HPDE6-E6E7 (cell line): ENCODE data around the gene GPC6.
"Not testable (repeated sequence)": the region's sequence is repeated elsewhere in the genome, so short reads cannot be mapped to it uniquely, and the experiment has no call there.

Source experiments
- DNase-seq: peaks from one replicate; pipeline ENCODE4 v3.0.0; 2011; ENCODE audit warnings: missing footprints; ENCODE audit errors: extremely low spot score

GPC6 gene

GRCh38 chr13:94296471-94296870 is 1069.9 kb downstream of the GPC6 start:
- DNase-seq = no peak

GRCh38 chr13:94298346-94298745 is 1071.7 kb downstream of the GPC6 start:
- no peak for DNase-seq

GRCh38 chr13:94300401-94300800 is 1073.8 kb downstream of the GPC6 start:
- no peak for DNase-seq

- DNase-seq = no peak
Observed at GRCh38 chr13:94301487-94301886, 1074.9 kb downstream of the GPC6 start.

- not testable (repeated sequence) for DNase-seq
Observed at GRCh38 chr13:94302847-94303565, 1076.4 kb downstream of the GPC6 start.

GRCh38 chr13:94303644-94304174 is 1077.1 kb downstream of the GPC6 start:
- DNase-seq = no peak

- DNase-seq = no peak
Observed at GRCh38 chr13:94305033-94305432, 1078.4 kb downstream of the GPC6 start.

- DNase-seq = no peak
Observed at GRCh38 chr13:94305463-94305862, 1078.9 kb downstream of the GPC6 start.

GRCh38 chr13:94305934-94306333 is 1079.3 kb downstream of the GPC6 start:
- no peak for DNase-seq

- no peak for DNase-seq
Observed at GRCh38 chr13:94308832-94309231, 1082.2 kb downstream of the GPC6 start.

GRCh38 chr13:94309576-94309975 is 1083.0 kb downstream of the GPC6 start:
- DNase-seq = no peak

GRCh38 chr13:94309997-94310855 is 1083.6 kb downstream of the GPC6 start:
- no peak for DNase-seq

GRCh38 chr13:94311893-94312292 is 1085.3 kb downstream of the GPC6 start:
- DNase-seq = no peak

- DNase-seq = no peak
Observed at GRCh38 chr13:94312511-94313216, 1086.1 kb downstream of the GPC6 start.

- DNase-seq = no peak
Observed at GRCh38 chr13:94313321-94313910, 1086.8 kb downstream of the GPC6 start.

GRCh38 chr13:94313926-94314325 is 1087.3 kb downstream of the GPC6 start:
- DNase-seq = no peak

GRCh38 chr13:94315188-94315587 is 1088.6 kb downstream of the GPC6 start:
- no peak for DNase-seq

- DNase-seq = no peak
Observed at GRCh38 chr13:94317063-94317491, 1090.5 kb downstream of the GPC6 start.

GRCh38 chr13:94318418-94318817 is 1091.8 kb downstream of the GPC6 start:
- DNase-seq = no peak

GRCh38 chr13:94319501-94319900 is 1092.9 kb downstream of the GPC6 start:
- DNase-seq = no peak

GRCh38 chr13:94322925-94323763 is 1096.5 kb downstream of the GPC6 start:
- DNase-seq = no peak
